GM21825 (cell line): Measurements from ENCODE around the gene RPUSD2.

ENCODE experiments used
- ATAC-seq: cut with Tn5 transposase; IDR thresholded peaks from one replicate; pipeline ENCODE4 v1.9.1; 2021; ENCODE audit warnings: mild to moderate bottlenecking, moderate library complexity; ENCODE audit not compliant: unreplicated experiment

Gene RPUSD2, protein sequence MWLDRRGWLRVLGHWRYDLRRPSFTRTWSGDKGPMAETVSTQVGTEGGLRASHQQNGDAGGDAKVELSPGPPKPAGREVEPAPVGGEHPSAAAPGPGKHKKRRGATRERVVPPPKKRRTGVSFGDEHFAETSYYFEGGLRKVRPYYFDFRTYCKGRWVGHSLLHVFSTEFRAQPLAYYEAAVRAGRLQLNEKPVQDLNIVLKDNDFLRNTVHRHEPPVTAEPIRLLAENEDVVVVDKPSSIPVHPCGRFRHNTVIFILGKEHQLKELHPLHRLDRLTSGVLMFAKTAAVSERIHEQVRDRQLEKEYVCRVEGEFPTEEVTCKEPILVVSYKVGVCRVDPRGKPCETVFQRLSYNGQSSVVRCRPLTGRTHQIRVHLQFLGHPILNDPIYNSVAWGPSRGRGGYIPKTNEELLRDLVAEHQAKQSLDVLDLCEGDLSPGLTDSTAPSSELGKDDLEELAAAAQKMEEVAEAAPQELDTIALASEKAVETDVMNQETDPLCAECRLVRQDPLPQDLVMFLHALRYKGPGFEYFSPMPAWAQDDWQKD

DNA sequence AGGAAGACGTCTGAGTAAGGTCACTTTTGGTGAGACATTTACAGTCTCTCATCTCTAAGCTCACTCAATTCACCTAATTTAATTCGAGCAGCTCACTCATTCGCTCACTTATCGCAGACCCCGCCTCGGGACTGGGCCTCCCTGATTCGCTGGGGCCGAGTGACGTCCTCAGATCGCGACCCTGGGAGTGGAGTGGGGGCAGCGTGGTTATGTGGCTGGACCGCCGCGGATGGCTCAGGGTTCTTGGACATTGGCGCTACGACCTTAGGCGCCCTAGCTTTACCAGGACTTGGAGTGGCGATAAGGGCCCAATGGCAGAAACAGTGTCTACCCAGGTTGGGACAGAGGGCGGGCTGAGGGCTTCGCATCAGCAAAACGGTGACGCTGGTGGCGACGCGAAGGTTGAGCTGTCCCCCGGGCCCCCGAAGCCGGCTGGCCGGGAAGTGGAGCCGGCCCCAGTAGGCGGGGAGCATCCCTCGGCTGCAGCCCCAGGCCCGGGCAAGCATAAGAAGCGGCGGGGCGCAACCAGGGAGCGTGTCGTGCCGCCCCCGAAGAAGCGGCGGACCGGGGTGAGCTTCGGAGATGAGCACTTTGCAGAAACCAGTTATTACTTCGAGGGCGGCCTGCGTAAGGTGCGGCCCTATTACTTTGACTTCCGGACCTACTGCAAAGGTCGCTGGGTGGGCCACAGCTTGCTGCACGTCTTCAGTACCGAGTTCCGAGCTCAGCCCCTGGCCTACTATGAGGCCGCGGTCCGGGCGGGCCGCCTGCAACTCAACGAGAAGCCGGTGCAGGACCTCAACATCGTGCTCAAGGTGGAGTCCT lies at the start of gene RPUSD2:
TSS of gene RPUSD2 (plus strand) at position 171 of the 825 bp plus-strand sequence. CDS start at position 210, 39 bp downstream.
- ATAC-seq, result peak; percentile 37

DNA sequence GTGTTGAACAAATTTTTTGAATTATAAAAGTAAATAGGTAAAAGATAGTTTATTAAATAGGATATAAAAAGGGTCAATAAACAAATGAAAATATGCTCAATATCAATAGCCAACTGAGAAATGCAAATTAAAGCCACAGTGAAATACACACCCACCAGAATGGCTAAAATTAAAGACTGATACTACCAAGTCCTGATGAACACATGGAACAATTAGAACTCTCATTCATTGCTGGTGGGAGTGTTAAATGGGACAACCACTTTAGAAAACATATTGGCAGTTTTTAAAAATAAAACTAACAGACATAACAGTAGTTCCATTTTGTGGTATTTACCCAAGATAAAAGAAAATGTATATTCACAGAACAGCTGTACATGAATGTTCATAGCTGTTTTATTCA lies 45.5 kb upstream of the RPUSD2 start:
- ATAC-seq, result no peak

DNA sequence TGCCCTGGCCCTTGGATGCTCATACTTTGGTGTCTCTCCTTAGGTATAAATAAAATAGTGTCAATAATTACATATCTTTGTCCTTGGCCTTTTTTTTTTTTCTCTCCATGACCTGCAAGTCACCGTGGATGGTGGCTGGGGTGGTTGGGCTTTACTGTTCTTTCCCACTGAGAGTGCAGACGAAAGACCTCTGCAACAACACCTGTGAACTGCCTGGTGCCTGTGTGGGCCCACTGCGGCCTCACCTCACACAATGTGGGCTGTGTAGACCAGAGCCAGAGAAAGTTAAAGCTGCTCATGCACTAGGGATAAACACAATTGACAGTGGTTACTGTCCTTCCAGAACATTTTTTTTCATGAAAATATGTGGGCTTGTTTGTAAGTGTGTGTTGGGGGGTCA lies 43.2 kb upstream of the RPUSD2 start:
- no peak for ATAC-seq

DNA sequence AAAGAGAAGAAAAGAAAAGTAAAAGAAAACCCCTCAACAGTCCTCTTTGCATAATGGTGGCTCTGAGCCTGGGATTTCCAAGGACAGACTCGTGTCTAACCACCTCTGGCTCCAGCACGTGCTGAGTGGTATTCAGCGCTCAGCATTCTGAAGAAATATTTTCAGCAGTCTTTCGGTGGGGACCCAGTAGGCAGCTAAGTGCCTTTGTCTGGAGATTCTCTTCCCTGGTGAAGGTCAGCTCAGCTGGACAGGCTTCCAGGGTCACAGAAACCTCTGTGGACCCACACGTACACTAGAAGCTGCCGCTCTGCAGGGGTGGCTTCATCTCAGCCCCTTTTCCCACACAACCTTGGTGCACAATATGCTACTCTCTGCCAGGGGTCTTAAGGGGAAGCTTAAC lies 40.3 kb upstream of the RPUSD2 start:
- ATAC-seq, result no peak

DNA sequence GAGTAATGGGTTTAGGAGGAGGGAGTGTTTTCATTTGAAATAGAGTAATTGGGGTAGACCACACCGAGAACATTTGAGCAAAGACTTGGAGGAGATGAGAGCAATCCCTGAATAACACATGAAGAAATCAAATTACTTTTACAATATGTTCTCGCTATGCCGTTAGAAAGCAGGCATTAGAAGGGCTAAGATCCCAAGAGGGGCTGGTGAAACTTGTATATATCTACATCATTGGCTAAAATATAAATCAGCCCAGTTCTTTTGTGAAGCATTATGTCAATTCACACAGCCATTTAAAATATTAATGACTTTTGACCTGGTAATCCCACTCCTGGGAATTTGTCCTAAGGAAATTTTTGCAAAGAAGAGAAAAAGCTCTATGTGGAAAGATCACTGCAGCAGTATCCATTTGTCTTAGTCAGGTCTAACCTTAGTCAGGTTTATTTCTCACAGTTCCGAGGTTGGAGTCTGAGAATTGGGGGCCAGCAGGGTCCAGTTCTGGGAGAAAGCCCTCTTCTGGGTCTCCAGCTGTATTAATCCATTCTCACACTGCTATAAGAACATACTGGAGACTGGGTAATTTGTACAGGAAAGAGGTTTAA lies 35.2 kb upstream of the RPUSD2 start:
- no peak for ATAC-seq

DNA sequence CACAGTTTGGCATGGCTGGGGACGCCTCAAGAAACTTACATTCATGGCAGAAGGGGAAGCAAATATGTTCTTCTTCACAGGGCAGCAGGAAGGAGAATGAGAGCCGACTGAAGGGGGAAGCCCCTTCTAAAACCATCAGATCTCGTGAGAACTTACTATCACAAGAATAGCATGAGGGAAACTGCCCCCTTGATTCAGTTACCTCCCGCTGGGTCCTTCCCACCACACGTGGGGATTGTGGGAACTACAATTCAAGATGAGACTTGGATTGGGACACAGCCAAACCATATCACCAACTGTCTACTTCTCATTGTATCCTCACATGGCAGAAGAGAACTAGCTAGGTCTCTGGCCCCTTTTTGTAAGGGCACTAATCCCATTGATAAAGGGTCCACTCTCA lies 34.7 kb upstream of the RPUSD2 start:
- ATAC-seq, result no peak

DNA sequence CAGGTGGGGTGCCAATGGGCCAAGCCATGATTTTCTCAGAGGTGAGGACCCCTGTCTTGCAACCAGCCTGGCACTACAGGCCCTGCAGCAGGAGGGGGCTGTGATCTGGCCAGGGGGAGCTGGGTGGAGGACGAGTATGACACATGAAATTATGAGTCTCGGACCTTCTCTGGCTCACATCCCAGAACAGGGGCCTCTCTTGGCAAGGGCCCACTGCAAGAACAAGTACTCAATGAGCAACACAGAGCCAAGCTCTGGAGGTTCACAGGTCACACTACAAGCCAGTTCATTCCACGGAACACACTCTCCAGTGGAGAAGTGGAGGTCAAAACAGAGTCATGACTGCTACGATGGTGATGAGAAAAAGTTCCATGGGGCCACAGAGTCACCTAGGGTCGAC lies 32.6 kb upstream of the RPUSD2 start:
- ATAC-seq, result no peak

DNA sequence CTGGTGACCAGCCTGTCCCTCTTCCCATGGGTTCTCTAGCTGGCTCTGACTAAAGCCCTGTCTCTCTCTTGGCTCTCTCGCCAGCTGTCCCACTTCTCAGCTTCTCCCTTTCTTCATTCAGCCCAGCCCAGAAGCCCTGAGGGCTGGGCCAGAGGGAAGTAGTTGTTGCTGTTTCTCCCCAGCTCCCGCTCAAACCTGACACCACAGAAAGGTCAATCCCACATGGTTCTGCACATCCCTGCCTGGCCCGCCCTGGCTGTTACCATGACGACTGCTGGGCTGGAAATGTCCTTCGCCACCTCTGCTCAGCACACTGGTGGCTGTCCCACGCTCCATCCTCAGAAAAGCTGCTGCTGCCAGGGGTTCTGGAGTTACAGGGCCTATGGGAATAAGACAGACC lies 30.1 kb upstream of the RPUSD2 start:
- ATAC-seq, result no peak

DNA sequence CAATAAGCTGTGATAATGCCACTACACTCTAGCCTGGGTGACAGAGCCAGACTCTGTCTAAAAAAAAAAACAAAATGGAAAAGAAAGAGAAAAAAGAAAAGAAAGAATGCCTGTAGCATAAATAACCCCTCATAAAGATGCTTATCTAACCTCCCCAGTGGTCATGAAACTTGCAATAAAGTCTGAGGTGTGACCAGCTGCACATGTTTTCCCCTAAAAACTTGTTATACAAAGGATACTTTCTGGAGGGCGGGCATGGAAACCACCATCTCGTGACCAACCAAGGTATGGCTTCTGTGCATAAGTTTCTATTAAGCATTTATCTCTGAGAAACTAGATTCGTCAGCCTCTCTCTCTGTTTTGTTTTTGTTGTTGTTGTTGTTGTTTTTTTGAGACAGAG lies 26.0 kb upstream of the RPUSD2 start:
- no peak for ATAC-seq

DNA sequence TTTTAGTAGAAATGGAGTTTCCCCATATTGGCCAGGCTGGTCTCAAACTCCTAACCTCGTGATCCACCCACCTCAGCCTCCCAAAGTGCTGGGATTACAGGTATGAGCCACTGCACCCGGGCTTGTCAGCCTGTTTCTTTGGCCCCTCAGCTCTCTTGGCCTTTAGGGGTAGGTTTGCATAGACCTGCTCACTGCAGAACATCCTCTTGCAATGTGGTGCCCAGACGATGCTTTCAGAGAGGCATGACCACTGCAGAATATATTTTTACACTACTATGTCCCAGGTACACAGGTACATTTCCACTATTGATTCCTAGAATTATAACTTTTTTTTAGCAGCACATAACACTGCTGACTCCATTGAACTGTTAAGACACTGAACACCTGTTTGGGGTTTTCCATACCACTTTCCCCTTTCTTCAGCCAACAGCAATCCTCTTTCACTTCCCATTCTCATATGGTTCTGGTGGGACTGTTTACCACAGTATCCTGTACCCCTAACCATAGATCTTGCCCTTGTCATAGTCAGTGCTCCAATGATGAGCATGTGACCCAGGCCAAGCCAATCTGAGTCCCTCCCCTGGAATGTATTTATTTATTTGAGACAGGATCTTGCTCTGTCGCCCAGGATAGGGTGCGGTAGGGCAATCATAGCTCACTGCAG lies 25.3 kb upstream of the RPUSD2 start:
- peak; percentile 73 for ATAC-seq

DNA sequence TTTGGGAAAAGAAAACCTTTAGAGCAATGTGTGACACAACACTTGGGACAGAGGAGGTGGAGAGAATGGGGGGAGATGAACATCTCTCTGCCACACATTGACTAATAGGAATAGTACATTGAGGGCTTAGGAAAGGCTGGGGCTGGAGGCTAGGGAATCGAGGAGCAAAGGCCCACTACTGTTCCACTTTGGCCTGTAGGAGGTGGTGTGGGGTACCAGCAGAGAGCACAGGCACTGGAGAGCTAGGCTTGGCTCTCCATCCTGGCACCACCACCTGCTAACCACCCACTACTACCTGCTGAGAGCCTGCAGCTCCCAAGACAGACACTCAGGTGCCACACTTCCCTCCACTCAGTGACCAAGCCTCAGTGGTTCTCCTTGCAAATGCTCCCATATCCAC lies 23.6 kb upstream of the RPUSD2 start:
- ATAC-seq, result no peak

DNA sequence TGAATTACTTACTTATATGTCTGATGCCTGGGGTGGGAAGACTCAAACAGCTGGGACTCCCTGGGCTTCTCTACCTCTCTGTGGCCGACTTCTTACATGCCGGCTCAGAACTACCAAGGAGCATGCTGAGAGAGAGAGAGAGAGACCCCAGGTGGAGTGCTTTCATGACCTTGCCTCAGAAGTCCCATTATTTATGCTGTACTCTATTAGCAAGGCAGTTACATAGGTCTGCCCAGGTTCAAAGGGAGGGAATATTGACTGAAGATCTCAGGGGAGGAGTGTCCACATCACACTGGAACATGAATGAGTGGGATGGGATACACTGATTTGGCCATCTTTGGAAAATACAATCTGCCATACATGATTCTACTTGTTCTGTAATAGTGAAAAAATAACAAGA lies 20.5 kb upstream of the RPUSD2 start:
- no peak for ATAC-seq

DNA sequence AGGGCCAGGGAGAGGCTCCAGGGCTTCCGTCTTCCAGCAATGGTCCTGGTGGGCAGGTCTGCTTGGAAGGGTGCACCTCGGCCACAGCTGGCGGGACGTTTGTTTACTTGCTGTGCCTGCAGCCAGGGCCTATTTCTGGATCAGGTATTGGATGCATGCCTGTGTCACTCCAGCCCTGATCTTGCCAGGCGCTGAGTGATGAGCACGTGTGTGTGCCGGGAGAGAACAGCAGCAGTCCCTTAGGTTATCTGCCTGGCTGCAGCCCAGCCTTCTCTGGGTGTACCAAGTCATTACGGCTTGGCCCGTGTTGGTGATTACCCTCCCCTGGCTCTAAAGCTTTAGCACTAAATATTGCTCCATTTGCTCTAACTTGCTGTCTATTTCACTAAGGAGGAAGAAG lies 19.2 kb upstream of the RPUSD2 start:
- no peak for ATAC-seq

DNA sequence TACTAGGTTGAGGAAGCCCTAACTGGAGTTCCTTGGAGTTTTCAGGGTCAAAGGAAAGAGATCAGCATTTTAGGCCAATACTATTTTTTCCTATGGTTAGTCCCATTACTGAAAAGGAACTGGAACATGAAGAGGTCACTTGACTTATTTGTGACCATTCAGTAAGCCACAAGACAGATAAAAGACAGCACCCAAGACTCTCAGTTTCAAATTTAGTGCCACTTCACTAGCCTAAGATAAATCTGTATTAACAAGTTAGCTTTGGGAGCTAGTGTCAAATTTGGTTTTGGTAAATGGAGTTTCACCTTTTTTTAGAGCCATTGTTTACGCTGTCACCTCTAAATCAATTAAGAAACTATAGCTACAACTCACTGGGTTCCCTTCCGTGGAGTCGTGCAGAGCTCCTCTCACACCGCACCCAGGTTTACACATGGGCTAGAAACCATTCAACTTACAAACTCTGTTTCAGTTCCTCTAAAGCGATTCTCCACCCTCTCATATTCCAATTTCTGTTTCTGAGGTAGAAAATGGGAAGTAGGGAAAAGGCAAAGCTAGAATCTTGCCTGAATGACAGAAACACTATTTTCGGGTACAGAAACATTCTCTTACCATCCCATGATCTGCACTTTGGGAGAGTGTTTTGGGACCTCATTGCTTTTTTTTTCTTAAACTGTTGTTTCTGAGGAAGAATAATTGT lies 18.6 kb upstream of the RPUSD2 start:
- ATAC-seq, result peak; percentile 60

DNA sequence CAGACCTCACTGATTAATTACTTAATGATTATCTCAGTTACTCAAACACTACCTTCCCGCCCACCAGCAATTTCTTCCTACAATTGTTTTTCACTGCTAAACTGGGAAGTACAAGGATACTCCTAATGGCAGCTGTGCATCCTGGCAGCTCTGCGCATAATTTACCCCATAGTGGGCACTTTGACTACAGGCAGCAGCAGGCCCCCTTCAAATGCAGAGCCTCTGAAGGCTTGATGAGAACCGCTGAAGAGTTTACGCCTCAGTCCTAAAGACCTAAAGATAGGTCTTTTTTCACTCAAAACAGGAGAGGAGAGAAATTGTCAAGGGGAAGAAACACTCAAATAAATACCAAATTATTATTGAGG lies 15.0 kb upstream of the RPUSD2 start:
- ATAC-seq, result no peak

DNA sequence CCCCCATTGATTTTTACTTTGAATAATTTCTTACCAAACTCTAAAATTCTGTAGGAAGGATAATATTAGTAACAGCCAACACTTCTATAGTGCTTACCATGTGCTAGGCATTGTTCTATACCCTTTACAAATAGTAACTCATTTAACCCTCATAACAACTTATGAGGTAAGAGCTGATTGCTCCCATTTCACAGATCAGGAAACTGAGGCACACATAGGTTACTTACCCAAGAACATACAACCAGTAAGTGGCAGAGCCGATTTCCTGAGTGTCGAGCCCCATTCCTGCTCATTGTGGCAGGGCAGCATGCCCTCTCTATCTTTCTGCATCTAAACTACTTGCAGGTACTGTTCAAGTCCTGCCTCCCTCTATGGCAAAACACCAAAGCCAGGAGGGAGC lies 13.2 kb upstream of the RPUSD2 start:
- no peak for ATAC-seq

DNA sequence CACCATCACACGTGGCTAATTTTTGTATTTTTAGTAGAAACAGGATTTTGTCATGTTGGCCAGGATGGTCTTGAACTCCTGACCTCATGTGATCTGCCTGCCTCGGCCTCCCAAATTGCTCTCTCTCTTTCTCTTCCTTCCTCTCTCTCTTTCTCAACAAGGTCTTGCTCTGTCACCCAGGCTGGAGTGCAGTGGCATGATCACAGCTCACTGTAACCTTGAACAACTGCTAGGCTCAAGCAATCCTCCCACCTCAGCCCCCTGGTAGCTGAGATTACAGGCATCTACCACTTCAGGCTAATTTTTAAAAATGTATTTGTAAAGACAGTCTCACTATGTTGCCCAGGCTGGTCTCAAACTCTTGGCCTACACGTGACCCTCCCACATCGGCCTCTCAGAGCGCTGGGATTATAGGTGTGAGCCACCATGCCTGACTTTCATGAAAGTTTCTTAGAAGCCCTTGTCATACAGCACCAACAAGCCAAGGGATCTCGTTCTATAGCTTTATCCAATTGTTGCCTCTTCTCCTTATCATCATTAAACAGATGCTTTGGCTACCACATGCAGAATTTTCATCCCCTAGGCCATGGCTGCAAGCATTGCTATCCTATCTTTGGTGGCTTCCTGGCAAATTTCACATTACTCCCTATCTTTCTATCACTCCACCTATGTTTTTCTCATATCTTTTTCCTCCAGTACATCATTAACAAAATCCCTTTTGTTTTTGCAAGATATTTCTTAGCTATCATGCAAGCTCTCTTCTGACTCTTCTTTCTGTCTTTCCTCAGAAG lies 10.0 kb upstream of the RPUSD2 start:
- ATAC-seq, result no peak

DNA sequence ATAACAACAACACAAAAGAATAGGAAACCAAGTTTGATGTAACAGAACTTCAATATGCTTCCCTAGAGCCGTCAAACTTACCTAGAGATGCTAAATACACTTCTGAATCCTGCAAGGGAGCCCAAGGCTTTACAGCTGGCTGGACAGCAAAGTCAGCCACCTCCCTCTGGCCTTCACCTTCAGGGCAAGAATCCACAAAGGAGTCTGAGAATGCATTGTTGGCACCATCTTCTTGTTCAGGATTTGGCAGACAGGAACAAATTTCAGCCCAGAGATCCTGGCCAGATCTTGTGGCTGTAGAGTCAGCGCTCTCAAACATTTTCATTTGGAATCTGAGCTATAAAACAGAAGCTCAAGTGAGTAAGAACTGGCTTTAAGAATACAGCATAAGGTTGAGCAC lies 6.4 kb upstream of the RPUSD2 start:
- ATAC-seq, result no peak

DNA sequence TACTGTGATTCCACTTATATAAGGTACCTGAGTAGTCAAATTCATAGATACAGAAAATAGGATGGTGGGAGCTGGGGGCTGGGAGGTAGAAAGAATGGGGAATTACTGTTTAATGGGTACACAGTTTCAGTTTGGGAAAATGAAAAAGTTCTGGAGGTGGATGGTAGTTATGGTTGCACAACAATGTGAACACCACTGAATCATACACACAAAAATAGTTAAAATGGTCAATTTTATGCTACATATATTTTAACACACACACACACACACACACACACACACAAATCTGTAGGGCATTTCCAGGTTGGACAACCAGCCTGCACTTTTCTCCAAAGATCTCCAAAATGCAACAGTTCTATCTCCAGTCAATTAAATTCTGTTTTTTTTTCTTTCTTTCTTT lies 5.7 kb upstream of the RPUSD2 start:
- no peak for ATAC-seq
